OCI-LY1 (cell line): ENCODE data around the gene PRKCE.

Experiments
- CTCF ChIP-seq: fragments of 200-600 bp; sonication (generic), shearing (Covaris generic); IDR thresholded peaks from 2 replicates; pipeline ENCODE4 v1.5.1; 2017; ENCODE audit warnings: mild to moderate bottlenecking, antibody characterized with exemption, low read length, moderate library complexity, mixed read lengths
- EZH2 ChIP-seq: fragments of 200-600 bp; sonication (generic), shearing (Covaris generic); IDR thresholded peaks from 2 replicates; pipeline ENCODE4 v1.8.0; 2017; ENCODE audit warnings: borderline replicate concordance, mixed run types, mild to moderate bottlenecking, antibody characterized with exemption, low read length, moderate library complexity, mixed read lengths

GRCh38 chr2:45770811-45771210, 119.3 kb downstream of the PRKCE start:
- TF ChIP-seq CTCF = no peak
- no peak for TF ChIP-seq EZH2
